ENCODE data around the gene STRN.

DNA sequence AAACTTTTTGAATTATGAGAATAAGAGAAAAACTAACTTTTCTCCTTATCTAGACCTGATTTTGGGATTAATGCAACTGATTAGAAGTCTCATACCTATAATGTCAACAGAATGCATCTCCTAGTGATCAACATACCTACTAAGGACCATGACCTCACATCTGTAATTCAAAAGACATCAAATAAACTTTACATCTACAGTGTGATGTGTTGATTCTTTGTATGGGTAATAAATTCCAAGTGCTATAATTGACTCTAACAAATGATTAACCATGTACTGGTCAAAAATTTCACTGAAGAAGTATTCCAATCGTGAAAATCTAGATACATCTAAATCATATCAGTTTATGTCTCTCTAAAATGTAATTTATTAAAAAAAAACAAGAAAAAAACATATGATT, 84.5 kb downstream of the STRN start:
- TF ChIP-seq, protein P1, sequence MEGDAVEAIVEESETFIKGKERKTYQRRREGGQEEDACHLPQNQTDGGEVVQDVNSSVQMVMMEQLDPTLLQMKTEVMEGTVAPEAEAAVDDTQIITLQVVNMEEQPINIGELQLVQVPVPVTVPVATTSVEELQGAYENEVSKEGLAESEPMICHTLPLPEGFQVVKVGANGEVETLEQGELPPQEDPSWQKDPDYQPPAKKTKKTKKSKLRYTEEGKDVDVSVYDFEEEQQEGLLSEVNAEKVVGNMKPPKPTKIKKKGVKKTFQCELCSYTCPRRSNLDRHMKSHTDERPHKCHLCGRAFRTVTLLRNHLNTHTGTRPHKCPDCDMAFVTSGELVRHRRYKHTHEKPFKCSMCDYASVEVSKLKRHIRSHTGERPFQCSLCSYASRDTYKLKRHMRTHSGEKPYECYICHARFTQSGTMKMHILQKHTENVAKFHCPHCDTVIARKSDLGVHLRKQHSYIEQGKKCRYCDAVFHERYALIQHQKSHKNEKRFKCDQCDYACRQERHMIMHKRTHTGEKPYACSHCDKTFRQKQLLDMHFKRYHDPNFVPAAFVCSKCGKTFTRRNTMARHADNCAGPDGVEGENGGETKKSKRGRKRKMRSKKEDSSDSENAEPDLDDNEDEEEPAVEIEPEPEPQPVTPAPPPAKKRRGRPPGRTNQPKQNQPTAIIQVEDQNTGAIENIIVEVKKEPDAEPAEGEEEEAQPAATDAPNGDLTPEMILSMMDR (IDR thresholded peaks at IDR 0.05): no peak
- TF ChIP-seq POLR2A (IDR thresholded peaks at IDR 0.05): no peak
